ENCODE measurements around the gene ERAL1.
"Not testable (repeated sequence)": the region's sequence is repeated elsewhere in the genome, so short reads cannot be mapped to it uniquely, and the experiment has no call there.

ERAL1 gene

GRCh38 chr17:28841901-28842281, 12.9 kb upstream of the ERAL1 start:
- no peak for ATAC-seq
- Mint-ChIP-seq H3K4me3 (peak overlapping the region; percentile 98), H3K27me3 (no peaks in the 10 kb centered on the region)

GRCh38 chr17:28842282-28843012, 12.4 kb upstream of the ERAL1 start, which contains the start of gene FAM222B:
Gene FAM222B (minus strand): TSS chr17:28842790. CDS start chr17:28766667, 76,123 bp downstream.
- H3K4me3 Mint-ChIP-seq, result peak within 1 kb of the TSS; percentile 98
- H3K27me3 Mint-ChIP-seq, result no peaks in the 10 kb centered on the region
- ATAC-seq (peak; percentile 99), DNase-seq (peak; percentile 88)
- peaks cover 2% of the 10 kb centered on the region for H3K36me3 Mint-ChIP-seq (ENCODE audit: low read depth)
- no peaks in the 10 kb centered on the region for H3K9me3 Mint-ChIP-seq
- H3K4me1 Mint-ChIP-seq, result peaks cover 35% of the 10 kb centered on the region
- H3K27ac Mint-ChIP-seq, result peak within 1 kb of the TSS; percentile 95

More at GRCh38 chr17:28841901-28842281, 12.9 kb upstream of the ERAL1 start:
- H3K27ac Mint-ChIP-seq, result peak overlapping the region; percentile 95
- no peak for DNase-seq
- H3K9me3 Mint-ChIP-seq, result no peaks in the 10 kb centered on the region
- peaks cover 35% of the 10 kb centered on the region for H3K4me1 Mint-ChIP-seq
- H3K36me3 Mint-ChIP-seq (ENCODE audit: low read depth), result peaks cover 2% of the 10 kb centered on the region

GRCh38 chr17:28843816-28844148, 11.0 kb upstream of the ERAL1 start:
- Mint-ChIP-seq H3K9me3 (no peaks in the 10 kb centered on the region), H3K4me3 (peak overlapping the region; percentile 98), H3K36me3 (ENCODE audit: low read depth) (peaks cover 2% of the 10 kb centered on the region), H3K27me3 (no peaks in the 10 kb centered on the region), H3K27ac (peak overlapping the region; percentile 95), H3K4me1 (peaks cover 35% of the 10 kb centered on the region)
- DNase-seq, result no peak
- ATAC-seq, result no peak

GRCh38 chr17:28846231-28846630, 8.6 kb upstream of the ERAL1 start:
- DNase-seq (no peak), ATAC-seq (no peak)
- no peak overlapping the region for H3K27ac Mint-ChIP-seq
- no peaks in the 10 kb centered on the region for H3K27me3 Mint-ChIP-seq
- peaks cover 2% of the 10 kb centered on the region for H3K36me3 Mint-ChIP-seq (ENCODE audit: low read depth)
- H3K4me3 Mint-ChIP-seq, result no peak overlapping the region
- H3K9me3 Mint-ChIP-seq, result no peaks in the 10 kb centered on the region
- peaks cover 24% of the 10 kb centered on the region for H3K4me1 Mint-ChIP-seq

GRCh38 chr17:28846699-28847098, 8.1 kb upstream of the ERAL1 start:
- peaks cover 19% of the 10 kb centered on the region for H3K4me1 Mint-ChIP-seq
- not testable (repeated sequence) for H3K27ac Mint-ChIP-seq; DNase-seq; ATAC-seq; H3K9me3 Mint-ChIP-seq; H3K4me3 Mint-ChIP-seq; H3K27me3 Mint-ChIP-seq; H3K36me3 Mint-ChIP-seq (ENCODE audit: low read depth)

GRCh38 chr17:28848667-28849066, 6.1 kb upstream of the ERAL1 start:
- H3K9me3 Mint-ChIP-seq; H3K4me1 Mint-ChIP-seq; H3K27ac Mint-ChIP-seq; H3K36me3 Mint-ChIP-seq (ENCODE audit: low read depth); H3K4me3 Mint-ChIP-seq; H3K27me3 Mint-ChIP-seq: not testable (repeated sequence)
- ATAC-seq, result peak; percentile 84
- peak; percentile 79 for DNase-seq

- Mint-ChIP-seq H3K4me3 (no peak overlapping the region), H3K4me1 (peaks cover 8% of the 10 kb centered on the region), H3K27me3 (no peaks in the 10 kb centered on the region), H3K36me3 (ENCODE audit: low read depth) (no peaks in the 10 kb centered on the region), H3K9me3 (no peaks in the 10 kb centered on the region), H3K27ac (no peak overlapping the region)
- ATAC-seq (no peak), DNase-seq (no peak)
Measured at GRCh38 chr17:28849281-28849680, 5.5 kb upstream of the ERAL1 start.

- no peak overlapping the region for H3K27ac Mint-ChIP-seq
- H3K4me3 Mint-ChIP-seq, result peak overlapping the region; percentile 25
- H3K4me1 Mint-ChIP-seq, result peaks cover 40% of the 10 kb centered on the region
Measured at GRCh38 chr17:28853295-28853694, 1.5 kb upstream of the ERAL1 start.

GRCh38 chr17:28855336-28855679, 492 bp downstream of the ERAL1 start:
- H3K36me3 Mint-ChIP-seq (ENCODE audit: low read depth), result peaks cover 21% of the 10 kb centered on the region
- no peaks in the 10 kb centered on the region for H3K9me3 Mint-ChIP-seq
- H3K4me1 Mint-ChIP-seq, result peaks cover 39% of the 10 kb centered on the region
- DNase-seq, result no peak
- H3K27me3 Mint-ChIP-seq, result no peaks in the 10 kb centered on the region
- H3K27ac Mint-ChIP-seq, result peak overlapping the region; percentile 98
- peak overlapping the region; percentile 95 for H3K4me3 Mint-ChIP-seq
- ATAC-seq, result no peak

More at GRCh38 chr17:28853295-28853694, 1.5 kb upstream of the ERAL1 start:
- ATAC-seq, result no peak
- DNase-seq, result no peak
- H3K27me3 Mint-ChIP-seq, result no peaks in the 10 kb centered on the region
- H3K36me3 Mint-ChIP-seq (ENCODE audit: low read depth), result peaks cover 11% of the 10 kb centered on the region
- no peaks in the 10 kb centered on the region for H3K9me3 Mint-ChIP-seq

- H3K27me3 Mint-ChIP-seq, result no peaks in the 10 kb centered on the region
- peak overlapping the region; percentile 95 for H3K4me3 Mint-ChIP-seq
- peak overlapping the region; percentile 98 for H3K27ac Mint-ChIP-seq
- no peaks in the 10 kb centered on the region for H3K9me3 Mint-ChIP-seq
- peaks cover 24% of the 10 kb centered on the region for H3K36me3 Mint-ChIP-seq (ENCODE audit: low read depth)
- H3K4me1 Mint-ChIP-seq, result peaks cover 39% of the 10 kb centered on the region
- DNase-seq (no peak), ATAC-seq (no peak)
Measured at GRCh38 chr17:28856028-28856574, 1.3 kb downstream of the ERAL1 start.

- no peak overlapping the region for H3K4me3 Mint-ChIP-seq
- ATAC-seq, result no peak
- H3K27ac Mint-ChIP-seq, result peak overlapping the region; percentile 77
Measured at GRCh38 chr17:28857905-28858800, 3.3 kb downstream of the ERAL1 start.

GRCh38 chr17:28858801-28859355, 4.1 kb downstream of the ERAL1 start:
- ATAC-seq (no peak), DNase-seq (no peak)
- H3K36me3 Mint-ChIP-seq (ENCODE audit: low read depth), result peaks cover 24% of the 10 kb centered on the region
- H3K27ac Mint-ChIP-seq, result peak overlapping the region; percentile 77
- peaks cover 38% of the 10 kb centered on the region for H3K4me1 Mint-ChIP-seq
- H3K9me3 Mint-ChIP-seq, result no peaks in the 10 kb centered on the region
- no peaks in the 10 kb centered on the region for H3K27me3 Mint-ChIP-seq
- H3K4me3 Mint-ChIP-seq, result no peak overlapping the region

More at GRCh38 chr17:28857905-28858800, 3.3 kb downstream of the ERAL1 start:
- Mint-ChIP-seq H3K9me3 (no peaks in the 10 kb centered on the region), H3K36me3 (ENCODE audit: low read depth) (peaks cover 24% of the 10 kb centered on the region), H3K27me3 (no peaks in the 10 kb centered on the region), H3K4me1 (peaks cover 39% of the 10 kb centered on the region)
- no peak for DNase-seq

GRCh38 chr17:28860363-28860808, 5.6 kb downstream of the ERAL1 start:
- Mint-ChIP-seq H3K4me1 (peaks cover 28% of the 10 kb centered on the region), H3K9me3 (no peaks in the 10 kb centered on the region), H3K4me3 (no peak overlapping the region), H3K27ac (no peak overlapping the region), H3K27me3 (no peaks in the 10 kb centered on the region), H3K36me3 (ENCODE audit: low read depth) (peaks cover 21% of the 10 kb centered on the region)
- DNase-seq (no peak), ATAC-seq (no peak)

- H3K4me1 Mint-ChIP-seq, result peaks cover 20% of the 10 kb centered on the region
- H3K36me3 Mint-ChIP-seq (ENCODE audit: low read depth), result peaks cover 21% of the 10 kb centered on the region
- H3K9me3 Mint-ChIP-seq, result no peaks in the 10 kb centered on the region
- H3K27me3 Mint-ChIP-seq, result no peaks in the 10 kb centered on the region
- no peak overlapping the region for H3K4me3 Mint-ChIP-seq
- DNase-seq, result no peak
- H3K27ac Mint-ChIP-seq, result no peak overlapping the region
- no peak for ATAC-seq
Measured at GRCh38 chr17:28861393-28862203, 6.8 kb downstream of the ERAL1 start.
